GM21717 (cell line): ENCODE data around the gene MED29.
"Not testable (repeated sequence)": the region's sequence is repeated elsewhere in the genome, so short reads cannot be mapped to it uniquely, and the experiment has no call there.

Experiments
- ATAC-seq: cut with Tn5 transposase; IDR thresholded peaks from one replicate; pipeline ENCODE4 v1.9.1; 2021; ENCODE audit warnings: mild to moderate bottlenecking, moderate library complexity; ENCODE audit not compliant: unreplicated experiment

The MED29 gene

GRCh38 chr19:39369200-39369599 lies 22.0 kb upstream of the MED29 start:
- ATAC-seq: no peak

- ATAC-seq: no peak
Measured at GRCh38 chr19:39370735-39371134, 20.4 kb upstream of the MED29 start.

GRCh38 chr19:39372047-39372802 lies 19.0 kb upstream of the MED29 start:
- no peak for ATAC-seq

GRCh38 chr19:39372941-39373340 lies 18.2 kb upstream of the MED29 start:
- no peak for ATAC-seq

- no peak for ATAC-seq
Measured at GRCh38 chr19:39375929-39376328, 15.2 kb upstream of the MED29 start.

- ATAC-seq: no peak
Measured at GRCh38 chr19:39377373-39378362, 13.5 kb upstream of the MED29 start.

GRCh38 chr19:39379366-39379765 lies 11.8 kb upstream of the MED29 start:
- not testable (repeated sequence) for ATAC-seq

- ATAC-seq: no peak
Measured at GRCh38 chr19:39379865-39380396, 11.2 kb upstream of the MED29 start.

- ATAC-seq: no peak
Measured at GRCh38 chr19:39380521-39381502, 10.4 kb upstream of the MED29 start.

GRCh38 chr19:39381910-39382611 lies 9.1 kb upstream of the MED29 start:
- no peak for ATAC-seq

GRCh38 chr19:39382991-39383828 lies 8.0 kb upstream of the MED29 start:
- no peak for ATAC-seq

- ATAC-seq: no peak
Measured at GRCh38 chr19:39384839-39385568, 6.2 kb upstream of the MED29 start.

- no peak for ATAC-seq
Measured at GRCh38 chr19:39385629-39386411, 5.4 kb upstream of the MED29 start.

GRCh38 chr19:39386557-39386956 lies 4.6 kb upstream of the MED29 start:
- no peak for ATAC-seq

GRCh38 chr19:39388657-39389056 lies 2.5 kb upstream of the MED29 start:
- no peak for ATAC-seq

- no peak for ATAC-seq
Measured at GRCh38 chr19:39389631-39390414, 1.4 kb upstream of the MED29 start.

- ATAC-seq: no peak
Measured at GRCh38 chr19:39390451-39390750, 777 bp upstream of the MED29 start.
